Fibroblast of pulmonary artery (primary cell): Measurements from ENCODE around the gene ASB2.

Source experiments
- DNase-seq: peaks from one replicate; pipeline ENCODE4 v3.0.0-alpha.2; 2010; ENCODE audit warnings: low read depth
- H3K4me3 ChIP-seq: replicated peaks from 2 replicates; pipeline ENCODE4 v1.5.1; 2011; ENCODE audit warnings: low read depth, mild to moderate bottlenecking, control low read depth, low read length, moderate library complexity
- CTCF ChIP-seq: IDR thresholded peaks from 2 replicates; pipeline ENCODE4 v1.5.1; 2011; ENCODE audit warnings: mild to moderate bottlenecking, control low read depth, low read length, inconsistent platforms; ENCODE audit errors: missing control alignments

The ASB2 gene

GRCh38 chr14:94010625-94011024 lies 34.3 kb upstream of the ASB2 start:
- no peak overlapping the region for H3K4me3 ChIP-seq
- TF ChIP-seq CTCF, result no peak
- no peak for DNase-seq

GRCh38 chr14:94009767-94010166 lies 33.4 kb upstream of the ASB2 start:
- H3K4me3 ChIP-seq, result no peak overlapping the region
- DNase-seq, result peak; percentile 49
- no peak for TF ChIP-seq CTCF

- H3K4me3 ChIP-seq, result no peak overlapping the region
- no peak for TF ChIP-seq CTCF
- DNase-seq, result no peak
Measured at GRCh38 chr14:94008234-94008633, 31.9 kb upstream of the ASB2 start.

- DNase-seq, result no peak
- no peak overlapping the region for H3K4me3 ChIP-seq
- TF ChIP-seq CTCF, result peak; percentile 52
Measured at GRCh38 chr14:94005324-94006073, 29.1 kb upstream of the ASB2 start.

- H3K4me3 ChIP-seq, result no peak overlapping the region
- DNase-seq, result no peak
- no peak for TF ChIP-seq CTCF
Measured at GRCh38 chr14:94004015-94004414, 27.6 kb upstream of the ASB2 start.

- TF ChIP-seq CTCF, result no peak
- H3K4me3 ChIP-seq, result no peak overlapping the region
- DNase-seq, result no peak
Measured at GRCh38 chr14:94003397-94003796, 27.0 kb upstream of the ASB2 start.
